Pons (tissue), 1 donor: ENCODE data around the gene EXOSC5.
"Not testable (repeated sequence)": the region's sequence is repeated elsewhere in the genome, so short reads cannot be mapped to it uniquely, and the experiment has no call there.

Source experiments
- DNase-seq: peaks from one replicate; pipeline ENCODE4 v3.0.0-alpha.2; 2016; ENCODE audit warnings: low spot score

The EXOSC5 gene

GRCh38 chr19:41405776-41406175 is 8.6 kb upstream of the EXOSC5 start:
- DNase-seq, result no peak

GRCh38 chr19:41403181-41403970 is 6.2 kb upstream of the EXOSC5 start:
- no peak for DNase-seq

GRCh38 chr19:41402010-41402409 is 4.9 kb upstream of the EXOSC5 start:
- DNase-seq, result no peak

GRCh38 chr19:41401483-41401882 is 4.3 kb upstream of the EXOSC5 start:
- DNase-seq, result no peak

GRCh38 chr19:41399525-41399924 is 2.4 kb upstream of the EXOSC5 start:
- DNase-seq, result no peak

- no peak for DNase-seq
These were observed 1.9 kb upstream of the EXOSC5 start for GRCh38 chr19:41399091-41399490.

- DNase-seq, result no peak
These were observed 1.4 kb upstream of the EXOSC5 start for GRCh38 chr19:41398598-41398997.

- no peak for DNase-seq
These were observed 875 bp upstream of the EXOSC5 start for GRCh38 chr19:41398050-41398418.

- DNase-seq, result no peak
These were observed 1.8 kb downstream of the EXOSC5 start for GRCh38 chr19:41395355-41395754.

GRCh38 chr19:41392775-41393174 is 4.4 kb downstream of the EXOSC5 start:
- no peak for DNase-seq

- DNase-seq, result no peak
These were observed 5.5 kb downstream of the EXOSC5 start for GRCh38 chr19:41391618-41392017.

- DNase-seq, result no peak
These were observed 10.7 kb downstream of the EXOSC5 start for GRCh38 chr19:41386442-41386841.

- no peak for DNase-seq
These were observed 12.8 kb downstream of the EXOSC5 start for GRCh38 chr19:41384351-41384750.

GRCh38 chr19:41381536-41381935 is 15.6 kb downstream of the EXOSC5 start:
- not testable (repeated sequence) for DNase-seq

- DNase-seq, result no peak
These were observed 19.0 kb downstream of the EXOSC5 start for GRCh38 chr19:41377977-41378709.

- no peak for DNase-seq
These were observed 20.2 kb downstream of the EXOSC5 start for GRCh38 chr19:41376998-41377365.

GRCh38 chr19:41376241-41376997 is 20.7 kb downstream of the EXOSC5 start, which contains the start of gene TMEM91:
Gene TMEM91, plus strand, starts transcription at chr19:41376533. Its CDS starts 1,777 bp downstream, at chr19:41378310.
- DNase-seq, result no peak

GRCh38 chr19:41373993-41374392 is 23.2 kb downstream of the EXOSC5 start:
- peak; percentile 69 for DNase-seq

- DNase-seq, result no peak
These were observed 24.7 kb downstream of the EXOSC5 start for GRCh38 chr19:41372501-41372900.

GRCh38 chr19:41371541-41371940 is 25.6 kb downstream of the EXOSC5 start:
- no peak for DNase-seq

GRCh38 chr19:41371119-41371518 is 26.0 kb downstream of the EXOSC5 start:
- DNase-seq, result not testable (repeated sequence)

- no peak for DNase-seq
These were observed 27.4 kb downstream of the EXOSC5 start for GRCh38 chr19:41369769-41370168.

GRCh38 chr19:41367848-41368301 is 29.3 kb downstream of the EXOSC5 start:
- DNase-seq, result no peak
